PC-9 (cell line): Measurements from ENCODE around the gene HSBP1. TPM values are rescaled to one million over a fixed set of nuclear protein-coding genes. Genes with fewer than 3 reads are reported as not detected.

ENCODE experiments used
- BruUV-seq: library from RNA; stranded (reverse); fragments of 400-500 nt; replicated peaks from 2 replicates; lab custom pipeline; 2021; lab: Mats Ljungman, UMichigan
- CTCF ChIA-PET: fragments of 300-600 bp; sonication (Branson Sonifier 250); formaldehyde crosslinking; loops from one replicate; lab custom pipeline; 2022; ENCODE audit warnings: antibody characterized with exemption; lab: Charles Lee
- POLR2A ChIA-PET: fragments of 300-600 bp; sonication (Branson Sonifier 250); formaldehyde crosslinking; loops from one replicate; lab custom pipeline; 2022; ENCODE audit warnings: antibody characterized with exemption; ENCODE audit not compliant: unreplicated experiment; lab: Charles Lee
- DNase-seq, 2 experiments: peaks; one replicate each; pipeline versions ENCODE4 v3.0.0 to v3.0.0-alpha.2; 2015 to 2022; ENCODE audit warnings: mixed read lengths in 1 of 2
- H2AFZ ChIP-seq: fragments of 200-600 bp; sonication (generic); 2 replicates; pipeline ENCODE4 v1.8.1; 2017; ENCODE audit warnings: antibody characterized with exemption
- H3F3A ChIP-seq: fragments of 200-600 bp; sonication (generic); 2 replicates; pipeline ENCODE4 v1.8.1; 2017; ENCODE audit warnings: antibody characterized with exemption, mild to moderate bottlenecking, low read depth; ENCODE audit not compliant: insufficient read depth
- H3K27ac ChIP-seq: fragments of 200-600 bp; sonication (generic); 2 replicates; pipeline ENCODE4 v1.6.1; 2016; ENCODE audit warnings: mixed run types
- H3K27me3 ChIP-seq: fragments of 200-600 bp; sonication (generic); 2 replicates; pipeline ENCODE4 v1.6.1; 2016; ENCODE audit warnings: low read depth, mixed run types; ENCODE audit not compliant: insufficient read depth
- H3K36me3 ChIP-seq: fragments of 200-600 bp; sonication (generic); 2 replicates; pipeline ENCODE4 v1.6.1; 2016; ENCODE audit warnings: low read depth, mixed run types
- H3K4me1 ChIP-seq: fragments of 200-600 bp; sonication (generic); replicated peaks from 2 replicates; pipeline ENCODE4 v1.6.1; 2016; ENCODE audit warnings: mixed run types; ENCODE audit not compliant: insufficient read depth
- H3K4me2 ChIP-seq: fragments of 200-600 bp; sonication (generic); 2 replicates; pipeline ENCODE4 v1.6.1; 2017; ENCODE audit warnings: mixed run types
- H3K4me3 ChIP-seq: fragments of 200-600 bp; sonication (generic); 2 replicates; pipeline ENCODE4 v1.6.1; 2016; ENCODE audit warnings: mixed run types
- H3K79me2 ChIP-seq: fragments of 200-600 bp; sonication (generic); 2 replicates; pipeline ENCODE4 v1.6.1; 2017; ENCODE audit warnings: low read depth, mixed run types
- H3K9me2 ChIP-seq: fragments of 200-600 bp; sonication (generic); 2 replicates; pipeline ENCODE4 v1.8.1; 2017; ENCODE audit warnings: mild to moderate bottlenecking; ENCODE audit not compliant: insufficient read depth
- H3K9me3 ChIP-seq: fragments of 200-600 bp; sonication (generic); 2 replicates; pipeline ENCODE4 v1.8.1; 2016; ENCODE audit warnings: low read depth; ENCODE audit not compliant: insufficient read depth
- H4K20me1 ChIP-seq: fragments of 200-600 bp; sonication (generic); 2 replicates; pipeline ENCODE4 v1.8.1; 2017; ENCODE audit not compliant: insufficient read depth
- CTCF ChIP-seq: fragments of 200-600 bp; sonication (generic); conservative IDR thresholded peaks from 2 replicates; pipeline ENCODE4 v1.6.1; 2017; ENCODE audit warnings: mixed run types, antibody characterized with exemption, mild to moderate bottlenecking, moderate library complexity
- EZH2 ChIP-seq: fragments of 200-600 bp; sonication (generic); IDR thresholded peaks from 2 replicates; pipeline ENCODE4 v1.8.0; 2017; ENCODE audit warnings: antibody characterized with exemption, low read depth
- intact Hi-C: fragments of 100-400 bp; cut with micrococcal nuclease; formaldehyde crosslinking; loops from one replicate; pipeline ENCODE4 v1.10.0; 2022; ENCODE audit not compliant: unreplicated experiment
- total RNA-seq: library from RNA; stranded (reverse); gene quantifications from 2 replicates; pipeline ENCODE4 v1.2.3, GENCODE V29; 2021

Gene HSBP1
- total RNA-seq, 1 experiment from 2014 or later: 130 TPM

- Histone ChIP-seq H3K36me3 (no peaks in the 10 kb centered on the region), H3F3A (no peaks in the 10 kb centered on the region), H3K4me3 (no peak overlapping the region), H3K27ac (no peak overlapping the region), H3K9me2 (no peaks in the 10 kb centered on the region), H2AFZ (no peak overlapping the region), H4K20me1 (no peaks in the 10 kb centered on the region), H3K9me3 (no peaks in the 10 kb centered on the region), H3K4me1 (no peaks in the 10 kb centered on the region), H3K4me2 (no peak overlapping the region), H3K79me2 (no peaks in the 10 kb centered on the region), H3K27me3 (peaks cover 97% of the 10 kb centered on the region)
- TF ChIP-seq CTCF: no peak
- no peak for TF ChIP-seq EZH2
- DNase-seq: no peak
- ChIA-PET CTCF (no interaction called here), POLR2A (no interaction called here)
- intact Hi-C loops: no loop called here
- BruUV-seq: no TSS peak
Measured at GRCh38 chr16:83854420-83854819, 46.6 kb downstream of the HSBP1 start.

GRCh38 chr16:83856792-83857191 is 49.0 kb downstream of the HSBP1 start:
- Histone ChIP-seq H3F3A (no peaks in the 10 kb centered on the region), H3K4me3 (no peak overlapping the region), H3K27me3 (peaks cover 97% of the 10 kb centered on the region), H3K79me2 (no peaks in the 10 kb centered on the region), H3K36me3 (no peaks in the 10 kb centered on the region), H3K9me3 (no peaks in the 10 kb centered on the region), H3K4me1 (no peaks in the 10 kb centered on the region), H4K20me1 (no peaks in the 10 kb centered on the region), H3K4me2 (no peak overlapping the region), H2AFZ (no peak overlapping the region), H3K9me2 (no peaks in the 10 kb centered on the region), H3K27ac (no peak overlapping the region)
- TF ChIP-seq EZH2 (no peak), CTCF (no peak)
- POLR2A ChIA-PET: interaction anchor here (0.7 kb wide), 1 partner anchor 70 kb away, joined by 7 read pairs; no protein-coding TSS in a partner anchor
- no TSS peak for BruUV-seq
- intact Hi-C loops: no loop called here
- DNase-seq: no peak
- CTCF ChIA-PET: no interaction called here

- H3K9me3 ChIP-seq: no peaks in the 10 kb centered on the region; the same call in 1 of the 2 replicates
- no peak overlapping the region for H3K4me2 ChIP-seq
- ChIA-PET POLR2A (no interaction called here), CTCF (no interaction called here)
- H4K20me1 ChIP-seq: no peaks in the 10 kb centered on the region
- intact Hi-C loops: no loop called here
- H3K27ac ChIP-seq: no peak overlapping the region
- no peak overlapping the region for H3K4me3 ChIP-seq
- no peak for TF ChIP-seq CTCF
- no peak for TF ChIP-seq EZH2
- H2AFZ ChIP-seq: no peak overlapping the region
- no TSS peak for BruUV-seq
- DNase-seq: no peak
- H3K9me2 ChIP-seq: no peaks in the 10 kb centered on the region
- H3K79me2 ChIP-seq: no peaks in the 10 kb centered on the region
- no peaks in the 10 kb centered on the region for H3K36me3 ChIP-seq
- peaks cover 98% of the 10 kb centered on the region for H3K27me3 ChIP-seq
- no peaks in the 10 kb centered on the region for H3K4me1 ChIP-seq
- no peaks in the 10 kb centered on the region for H3F3A ChIP-seq
Measured at GRCh38 chr16:83859265-83859664, 51.5 kb downstream of the HSBP1 start.
